BJ (cell line): ENCODE measurements around the gene UPK3A. TPM values are rescaled to one million over a fixed set of nuclear protein-coding genes. Genes with fewer than 3 reads are reported as not detected.

Source experiments
- CTCF ChIA-PET: fragments of 350-600 bp; formaldehyde crosslinking; extraction: SDS; loops from one replicate; lab custom pipeline; 2021; ENCODE audit warnings: antibody characterized with exemption, inconsistent platforms; lab: Yijun Ruan, JAX
- POLR2A ChIA-PET: fragments of 300-600 bp; sonication (Branson Sonifier 250); formaldehyde crosslinking; extraction: SDS; loops from one replicate; lab custom pipeline; 2021; ENCODE audit warnings: antibody characterized with exemption; lab: Charles Lee
- DNase-seq: peaks from one replicate; pipeline ENCODE4 v3.0.0-alpha.2; 2011; ENCODE audit warnings: low read depth
- H3K27me3 ChIP-seq: 2 replicates; pipeline ENCODE4 v1.6.0; 2011; ENCODE audit warnings: low read length; ENCODE audit not compliant: control insufficient read depth, insufficient read depth
- H3K36me3 ChIP-seq: 2 replicates; pipeline ENCODE4 v1.5.1; 2011; ENCODE audit warnings: low read length; ENCODE audit not compliant: control insufficient read depth, insufficient read depth
- H3K4me3 ChIP-seq: 2 replicates; pipeline ENCODE4 v1.5.1; 2011; ENCODE audit warnings: low read depth, mild to moderate bottlenecking, control low read depth, low read length
- polyA plus RNA-seq: library from polyadenylated mRNA; depleted of rRNA; stranded (reverse); fragments of >200 nt; gene quantifications from 2 replicates; pipeline ENCODE4 v1.2.3, GENCODE V29; 2011
- TF ChIP-seq, protein P1 (sequence below): IDR thresholded peaks from 2 replicates; pipeline ENCODE4 v1.5.1; 2011; ENCODE audit warnings: low read depth, mild to moderate bottlenecking, control low read depth, inconsistent platforms, low read length, moderate library complexity; ENCODE audit not compliant: insufficient read depth

The UPK3A gene
- polyA plus RNA-seq, 1 experiment: not detected

DNA sequence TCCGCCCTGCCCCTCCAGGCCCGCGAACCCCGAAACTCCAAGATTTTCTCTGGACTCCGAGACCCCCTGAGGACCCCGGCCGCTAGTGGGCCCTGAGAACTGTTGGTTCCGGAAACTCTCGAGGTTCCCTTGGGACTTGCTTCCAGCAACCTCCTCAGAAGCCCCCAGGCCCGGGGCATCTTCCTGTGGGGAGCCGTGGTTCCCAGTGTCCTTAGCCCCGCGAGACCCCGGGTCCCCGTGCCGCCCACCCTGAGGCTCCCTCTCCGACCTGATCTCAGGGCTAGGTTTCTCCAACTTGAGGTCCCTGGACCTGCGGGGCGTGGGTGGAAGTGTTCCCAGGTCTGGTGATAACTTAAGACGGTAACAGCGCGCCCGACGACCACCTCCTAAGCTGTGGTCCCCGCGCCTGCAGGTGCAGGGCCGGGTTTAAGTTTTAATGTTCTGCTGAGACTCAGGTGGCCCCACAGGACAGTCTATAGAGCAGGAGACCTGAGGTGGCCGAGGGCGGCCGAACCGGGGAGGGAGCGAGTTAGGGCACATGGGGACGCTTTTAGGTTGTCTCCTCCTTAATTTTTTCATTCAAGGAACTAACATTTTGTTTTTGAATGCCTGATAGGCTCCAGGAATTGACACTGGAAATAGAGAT is 25.7 kb downstream of the UPK3A start:
- no peaks in the 10 kb centered on the region for H3K27me3 ChIP-seq
- POLR2A ChIA-PET: no interaction called here
- peak overlapping the region; percentile 61 for H3K4me3 ChIP-seq
- TF ChIP-seq, protein P1, sequence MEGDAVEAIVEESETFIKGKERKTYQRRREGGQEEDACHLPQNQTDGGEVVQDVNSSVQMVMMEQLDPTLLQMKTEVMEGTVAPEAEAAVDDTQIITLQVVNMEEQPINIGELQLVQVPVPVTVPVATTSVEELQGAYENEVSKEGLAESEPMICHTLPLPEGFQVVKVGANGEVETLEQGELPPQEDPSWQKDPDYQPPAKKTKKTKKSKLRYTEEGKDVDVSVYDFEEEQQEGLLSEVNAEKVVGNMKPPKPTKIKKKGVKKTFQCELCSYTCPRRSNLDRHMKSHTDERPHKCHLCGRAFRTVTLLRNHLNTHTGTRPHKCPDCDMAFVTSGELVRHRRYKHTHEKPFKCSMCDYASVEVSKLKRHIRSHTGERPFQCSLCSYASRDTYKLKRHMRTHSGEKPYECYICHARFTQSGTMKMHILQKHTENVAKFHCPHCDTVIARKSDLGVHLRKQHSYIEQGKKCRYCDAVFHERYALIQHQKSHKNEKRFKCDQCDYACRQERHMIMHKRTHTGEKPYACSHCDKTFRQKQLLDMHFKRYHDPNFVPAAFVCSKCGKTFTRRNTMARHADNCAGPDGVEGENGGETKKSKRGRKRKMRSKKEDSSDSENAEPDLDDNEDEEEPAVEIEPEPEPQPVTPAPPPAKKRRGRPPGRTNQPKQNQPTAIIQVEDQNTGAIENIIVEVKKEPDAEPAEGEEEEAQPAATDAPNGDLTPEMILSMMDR: no peak
- no peak for DNase-seq
- CTCF ChIA-PET: no interaction called here
- H3K36me3 ChIP-seq: no peaks in the 10 kb centered on the region

DNA sequence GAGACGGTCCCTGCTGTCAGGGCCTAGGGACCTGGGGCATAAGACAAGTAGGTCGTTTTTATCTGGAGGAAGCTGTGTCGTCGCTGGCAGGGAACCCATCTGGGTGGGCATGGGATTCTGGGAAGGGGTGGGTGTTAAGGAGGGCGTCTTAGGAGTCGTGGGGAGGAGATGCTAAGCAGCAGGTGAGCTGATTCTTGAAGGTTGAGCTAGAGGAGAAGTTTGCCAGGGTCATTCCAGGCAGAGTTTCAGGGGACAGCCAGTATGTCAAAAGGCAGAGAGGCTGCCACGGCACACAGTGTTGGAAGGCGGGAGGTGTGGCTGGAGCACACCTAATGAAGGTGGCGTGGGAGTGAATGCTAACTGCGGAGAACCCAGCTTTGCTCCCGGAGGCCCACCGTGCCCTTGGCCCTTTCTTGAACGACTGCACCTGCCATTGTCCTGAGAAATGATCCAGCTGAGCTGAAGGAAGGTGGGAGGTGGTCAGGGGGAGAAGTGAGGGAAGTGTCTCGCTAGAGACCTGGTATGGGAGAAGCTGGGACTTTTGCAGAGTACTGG is 26.3 kb downstream of the UPK3A start:
- CTCF ChIA-PET: no interaction called here
- POLR2A ChIA-PET: no interaction called here
- Histone ChIP-seq H3K4me3 (peak overlapping the region; percentile 61), H3K27me3 (no peaks in the 10 kb centered on the region), H3K36me3 (no peaks in the 10 kb centered on the region)
- TF ChIP-seq, protein P1: no peak
- no peak for DNase-seq

DNA sequence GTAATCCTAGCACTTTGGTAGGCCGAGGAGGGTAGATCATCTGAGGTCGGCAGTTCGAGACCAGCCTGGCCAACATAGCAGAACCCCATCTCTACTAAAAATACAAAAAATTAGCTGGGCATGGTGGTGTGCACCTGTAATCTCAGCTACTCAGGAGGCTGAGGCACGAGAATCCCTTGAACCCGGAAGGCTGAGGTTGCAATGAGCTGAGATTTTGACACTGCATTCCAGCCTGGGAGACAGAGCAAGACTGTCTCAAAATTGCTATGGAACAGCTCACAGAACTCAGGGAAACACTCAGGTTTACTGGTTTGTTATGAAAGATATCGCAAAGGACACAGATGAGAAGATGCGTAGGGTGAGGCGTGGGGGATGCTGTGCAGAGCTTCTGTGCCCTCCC is 27.7 kb downstream of the UPK3A start:
- H3K4me3 ChIP-seq: no peak overlapping the region
- ChIA-PET POLR2A (no interaction called here), CTCF (no interaction called here)
- H3K27me3 ChIP-seq: no peaks in the 10 kb centered on the region
- H3K36me3 ChIP-seq: no peaks in the 10 kb centered on the region
- no peak for DNase-seq
- TF ChIP-seq, protein P1: no peak

DNA sequence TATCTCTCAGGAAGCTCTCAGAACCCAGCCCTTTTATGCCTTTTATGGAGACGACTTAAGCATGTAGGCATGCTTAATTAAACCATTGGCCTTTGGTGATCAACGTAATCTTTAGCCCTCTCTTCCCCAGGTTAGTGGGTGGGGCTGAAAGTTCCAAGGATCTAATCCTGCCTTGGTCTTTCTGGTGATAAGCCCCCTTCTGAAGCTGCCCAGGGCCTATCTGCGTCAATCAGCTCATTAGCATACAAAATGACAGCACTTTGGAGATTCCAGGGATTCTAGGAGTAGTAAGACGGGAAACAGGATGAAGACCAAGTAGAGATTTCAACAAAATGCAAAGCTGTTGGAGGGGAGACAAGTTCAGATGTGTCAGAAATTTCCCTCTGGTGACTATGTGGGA is 28.1 kb downstream of the UPK3A start:
- ChIA-PET CTCF (no interaction called here), POLR2A (no interaction called here)
- no peaks in the 10 kb centered on the region for H3K36me3 ChIP-seq
- no peak overlapping the region for H3K4me3 ChIP-seq
- TF ChIP-seq, protein P1: no peak
- no peaks in the 10 kb centered on the region for H3K27me3 ChIP-seq
- no peak for DNase-seq

DNA sequence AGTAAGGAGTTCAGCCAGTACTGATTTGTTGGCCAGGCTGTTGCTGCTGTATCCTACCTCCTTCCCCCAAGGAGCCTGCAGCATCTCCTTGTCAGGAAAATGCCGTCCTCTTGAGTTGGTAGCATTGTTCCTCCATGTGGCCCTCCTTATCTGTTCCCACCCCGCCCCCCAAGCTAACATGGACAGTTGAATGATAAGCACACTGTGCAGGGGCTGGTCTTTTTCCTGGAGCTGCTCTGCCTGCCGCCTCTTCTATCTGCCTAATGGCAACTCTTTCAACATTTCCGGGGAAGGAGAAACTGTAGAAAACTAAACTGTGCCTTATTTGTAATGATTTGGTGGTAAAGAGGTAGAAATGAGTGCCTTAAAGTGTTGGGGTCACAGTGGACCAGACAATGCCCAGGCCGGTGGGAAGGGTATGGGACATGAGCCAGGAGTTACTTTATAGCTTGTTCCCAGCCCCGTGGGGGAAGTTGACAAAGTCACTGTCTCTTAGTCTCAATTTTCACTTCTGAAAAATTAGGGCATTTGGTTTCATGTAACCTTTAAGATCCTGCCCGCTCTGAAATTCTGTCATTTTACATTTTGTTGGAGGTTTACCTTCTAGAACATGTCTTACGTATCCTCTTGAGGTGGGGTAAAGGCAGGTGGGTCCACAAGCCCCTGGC is 29.4 kb downstream of the UPK3A start:
- ChIA-PET CTCF (interaction anchor here (0.9 kb wide), 1 partner anchor 10 kb away, joined by 3 read pairs; no protein-coding TSS in a partner anchor), POLR2A (no interaction called here)
- TF ChIP-seq, protein P1: no peak
- Histone ChIP-seq H3K27me3 (no peaks in the 10 kb centered on the region), H3K4me3 (no peak overlapping the region), H3K36me3 (no peaks in the 10 kb centered on the region)
- DNase-seq: no peak
